ENCODE results near the gene KCNMA1.

KCNMA1 gene

DNA sequence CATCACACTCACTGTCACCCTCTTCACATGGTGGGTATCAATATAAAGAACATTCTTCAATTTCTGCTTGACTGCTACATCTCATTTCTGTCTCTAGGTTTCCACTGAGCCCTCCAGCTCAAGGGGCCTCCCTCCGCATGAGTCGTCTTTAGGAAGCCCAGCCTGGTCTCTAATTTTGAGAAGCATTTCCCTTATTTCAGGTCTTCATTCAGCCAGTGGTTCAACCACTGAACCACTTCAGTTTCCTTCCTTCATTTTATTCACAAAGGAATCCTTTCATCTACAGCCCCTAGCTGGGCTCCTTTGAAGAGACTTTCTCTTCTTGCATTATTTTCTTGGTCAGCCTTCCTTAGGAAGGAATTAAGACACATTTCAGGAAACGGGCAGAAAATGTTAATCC is 257.4 kb downstream of the KCNMA1 start:
- H3K9me3 ChIP-seq (ENCODE audit: low read length), result no peaks in the 10 kb centered on the region
- H3K27me3 ChIP-seq (ENCODE audit: insufficient read depth, low read length), result no peaks in the 10 kb centered on the region
- H3K36me3 ChIP-seq (ENCODE audit: insufficient read depth, low read length), result no peaks in the 10 kb centered on the region
- no peaks in the 10 kb centered on the region for H3K4me1 ChIP-seq (ENCODE audit: insufficient read depth, low read length)
- no peak overlapping the region for H2AFZ ChIP-seq (ENCODE audit: low read depth, low read length)
- H3K4me3 ChIP-seq (ENCODE audit: low read length), result no peak overlapping the region

DNA sequence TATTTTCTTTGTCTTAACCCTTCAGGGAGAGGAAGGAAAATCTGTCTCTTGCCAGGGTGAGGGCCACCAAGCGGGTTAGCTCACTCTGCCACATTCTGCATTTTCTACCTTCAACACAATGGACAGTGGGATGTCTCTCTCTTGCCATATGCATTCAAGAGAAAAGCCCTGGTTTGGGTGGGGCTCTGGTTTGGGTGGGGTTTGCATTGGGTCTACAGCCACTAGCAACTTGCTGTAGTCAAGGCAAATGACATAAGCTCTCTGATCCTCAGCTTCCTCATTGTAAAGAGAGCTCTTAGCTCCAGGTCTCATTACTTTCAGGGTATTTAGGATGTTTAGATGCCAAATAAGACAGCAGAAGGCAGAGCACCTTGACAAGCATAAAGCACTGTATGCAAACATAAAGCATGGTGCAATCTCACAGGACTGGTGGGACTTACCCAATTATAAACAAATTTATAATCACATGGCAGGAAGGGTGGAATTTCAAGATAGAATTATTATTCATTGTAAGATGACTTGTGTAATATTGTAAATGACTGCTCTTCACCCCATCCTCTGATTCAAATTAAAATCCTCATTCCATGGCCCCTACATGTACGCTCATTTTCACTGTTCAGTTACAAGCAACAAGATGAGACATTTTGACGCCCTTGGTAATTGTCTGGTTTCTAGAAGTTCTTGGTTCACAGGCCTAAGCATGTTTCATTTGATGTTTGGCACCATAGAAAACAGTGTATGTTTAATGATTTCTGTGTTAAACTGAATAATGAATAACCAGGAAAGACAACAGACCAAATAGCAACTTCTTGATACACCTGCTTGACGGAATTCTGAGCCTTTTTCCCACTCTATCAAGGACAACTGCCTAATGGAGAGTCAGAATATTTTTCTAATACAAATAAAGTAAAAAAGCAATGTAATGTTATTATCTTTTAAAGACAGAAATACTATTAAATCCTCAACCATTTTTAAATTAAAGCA is 258.9 kb downstream of the KCNMA1 start:
- no peaks in the 10 kb centered on the region for H3K9me3 ChIP-seq (ENCODE audit: low read length)
- no peak overlapping the region for H2AFZ ChIP-seq (ENCODE audit: low read depth, low read length)
- H3K4me1 ChIP-seq (ENCODE audit: insufficient read depth, low read length), result no peaks in the 10 kb centered on the region
- no peaks in the 10 kb centered on the region for H3K27me3 ChIP-seq (ENCODE audit: insufficient read depth, low read length)
- no peaks in the 10 kb centered on the region for H3K36me3 ChIP-seq (ENCODE audit: insufficient read depth, low read length)
- H3K4me3 ChIP-seq (ENCODE audit: low read length), result no peak overlapping the region

DNA sequence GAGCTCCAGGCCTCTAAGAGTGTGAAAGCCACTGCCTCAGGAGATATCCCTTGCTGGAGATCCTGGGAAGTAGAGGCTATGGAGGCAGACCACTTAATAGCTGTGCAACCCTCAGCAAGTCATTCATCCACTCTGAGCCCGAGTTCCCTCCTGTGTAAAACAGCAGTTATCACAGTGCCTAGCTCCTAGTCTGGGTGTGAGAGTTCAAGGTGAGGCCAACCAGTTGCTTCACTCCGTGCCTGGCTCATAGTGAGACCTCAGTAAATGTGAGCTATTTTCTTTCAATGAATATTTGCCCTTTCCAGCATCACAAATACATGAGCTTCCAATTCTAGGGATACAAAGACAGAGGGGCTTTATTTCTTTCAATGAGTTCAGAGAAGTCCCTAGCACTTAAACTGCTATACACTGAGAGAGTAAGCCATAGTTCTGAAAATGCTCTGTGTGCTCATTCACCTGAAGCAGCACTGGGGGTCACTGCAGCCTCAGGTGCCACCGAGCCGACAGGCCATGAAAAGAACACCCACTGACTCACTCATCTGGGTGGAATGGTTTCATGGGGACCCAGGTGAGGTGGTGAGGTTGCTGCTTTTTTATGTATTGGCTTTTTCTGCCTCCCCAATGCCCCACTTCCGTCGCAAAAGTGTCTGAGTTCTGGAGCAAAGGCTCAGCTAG is 259.8 kb downstream of the KCNMA1 start:
- H3K4me3 ChIP-seq (ENCODE audit: low read length), result no peak overlapping the region
- no peak overlapping the region for H2AFZ ChIP-seq (ENCODE audit: low read depth, low read length)
- no peaks in the 10 kb centered on the region for H3K4me1 ChIP-seq (ENCODE audit: insufficient read depth, low read length)
- H3K9me3 ChIP-seq (ENCODE audit: low read length), result no peaks in the 10 kb centered on the region
- H3K36me3 ChIP-seq (ENCODE audit: insufficient read depth, low read length), result no peaks in the 10 kb centered on the region
- no peaks in the 10 kb centered on the region for H3K27me3 ChIP-seq (ENCODE audit: insufficient read depth, low read length)

GRCh38 chr10:77377034-77377433 is 260.6 kb downstream of the KCNMA1 start:
- Histone ChIP-seq H3K4me3 (ENCODE audit: low read length) (no peak overlapping the region), H2AFZ (ENCODE audit: low read depth, low read length) (no peak overlapping the region), H3K27me3 (ENCODE audit: insufficient read depth, low read length) (no peaks in the 10 kb centered on the region), H3K9me3 (ENCODE audit: low read length) (no peaks in the 10 kb centered on the region), H3K36me3 (ENCODE audit: insufficient read depth, low read length) (no peaks in the 10 kb centered on the region), H3K4me1 (ENCODE audit: insufficient read depth, low read length) (no peaks in the 10 kb centered on the region)

DNA sequence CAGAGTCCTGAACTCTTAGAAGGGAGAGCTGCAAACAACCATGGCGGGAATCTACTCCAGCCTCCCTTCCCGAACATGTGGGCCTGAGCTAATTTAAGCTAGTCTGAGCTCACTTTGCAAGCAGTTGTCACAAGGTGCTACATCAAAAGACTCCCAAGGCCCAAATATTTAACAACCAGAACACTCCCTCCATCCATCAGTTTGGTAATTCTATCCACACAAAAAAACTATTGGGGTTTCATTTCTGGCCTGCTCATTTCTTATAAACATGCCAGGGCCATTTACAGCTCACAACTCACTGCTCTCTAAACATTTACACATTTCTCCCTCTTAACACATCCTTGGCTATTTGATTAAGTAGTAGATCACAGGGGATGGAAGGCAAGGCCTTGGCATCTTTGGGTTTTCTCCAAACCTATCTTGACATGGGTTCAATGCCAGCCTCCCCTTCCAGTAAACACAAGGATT is 263.4 kb downstream of the KCNMA1 start:
- no peak overlapping the region for H3K4me3 ChIP-seq (ENCODE audit: low read length)
- no peaks in the 10 kb centered on the region for H3K27me3 ChIP-seq (ENCODE audit: insufficient read depth, low read length)
- H2AFZ ChIP-seq (ENCODE audit: low read depth, low read length), result no peak overlapping the region
- H3K36me3 ChIP-seq (ENCODE audit: insufficient read depth, low read length), result no peaks in the 10 kb centered on the region
- no peaks in the 10 kb centered on the region for H3K4me1 ChIP-seq (ENCODE audit: insufficient read depth, low read length)
- no peaks in the 10 kb centered on the region for H3K9me3 ChIP-seq (ENCODE audit: low read length)

GRCh38 chr10:77371848-77372799 is 265.5 kb downstream of the KCNMA1 start:
- Histone ChIP-seq H3K4me3 (ENCODE audit: low read length) (no peak overlapping the region), H3K4me1 (ENCODE audit: insufficient read depth, low read length) (no peaks in the 10 kb centered on the region), H2AFZ (ENCODE audit: low read depth, low read length) (no peak overlapping the region), H3K36me3 (ENCODE audit: insufficient read depth, low read length) (no peaks in the 10 kb centered on the region), H3K9me3 (ENCODE audit: low read length) (no peaks in the 10 kb centered on the region), H3K27me3 (ENCODE audit: insufficient read depth, low read length) (no peaks in the 10 kb centered on the region)

DNA sequence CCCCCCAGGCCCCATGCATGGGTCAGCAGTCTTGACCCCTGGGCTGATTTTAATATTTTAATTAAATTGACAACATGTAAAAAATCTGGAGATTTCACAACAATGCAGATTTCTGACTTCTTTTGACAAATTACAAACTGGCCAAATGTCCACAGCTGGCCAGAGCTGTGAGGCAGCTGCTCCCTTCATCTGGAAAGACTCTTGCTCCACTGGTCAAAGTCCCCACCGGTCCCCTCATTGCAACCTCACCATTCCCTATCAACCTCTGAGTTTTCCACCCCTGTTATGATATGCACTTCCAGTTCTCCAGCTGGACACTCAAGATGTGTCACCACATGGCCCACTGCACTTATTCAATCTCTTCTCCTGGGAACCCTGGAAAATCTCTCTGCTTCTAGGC is 266.2 kb downstream of the KCNMA1 start:
- Histone ChIP-seq H3K4me1 (ENCODE audit: insufficient read depth, low read length) (no peaks in the 10 kb centered on the region), H2AFZ (ENCODE audit: low read depth, low read length) (no peak overlapping the region), H3K4me3 (ENCODE audit: low read length) (no peak overlapping the region), H3K36me3 (ENCODE audit: insufficient read depth, low read length) (no peaks in the 10 kb centered on the region), H3K9me3 (ENCODE audit: low read length) (no peaks in the 10 kb centered on the region), H3K27me3 (ENCODE audit: insufficient read depth, low read length) (no peaks in the 10 kb centered on the region)

GRCh38 chr10:77368006-77368405 is 269.6 kb downstream of the KCNMA1 start:
- Histone ChIP-seq H3K27me3 (ENCODE audit: insufficient read depth, low read length) (no peaks in the 10 kb centered on the region), H2AFZ (ENCODE audit: low read depth, low read length) (no peak overlapping the region), H3K4me3 (ENCODE audit: low read length) (no peak overlapping the region), H3K9me3 (ENCODE audit: low read length) (no peaks in the 10 kb centered on the region), H3K36me3 (ENCODE audit: insufficient read depth, low read length) (no peaks in the 10 kb centered on the region), H3K4me1 (ENCODE audit: insufficient read depth, low read length) (no peaks in the 10 kb centered on the region)

DNA sequence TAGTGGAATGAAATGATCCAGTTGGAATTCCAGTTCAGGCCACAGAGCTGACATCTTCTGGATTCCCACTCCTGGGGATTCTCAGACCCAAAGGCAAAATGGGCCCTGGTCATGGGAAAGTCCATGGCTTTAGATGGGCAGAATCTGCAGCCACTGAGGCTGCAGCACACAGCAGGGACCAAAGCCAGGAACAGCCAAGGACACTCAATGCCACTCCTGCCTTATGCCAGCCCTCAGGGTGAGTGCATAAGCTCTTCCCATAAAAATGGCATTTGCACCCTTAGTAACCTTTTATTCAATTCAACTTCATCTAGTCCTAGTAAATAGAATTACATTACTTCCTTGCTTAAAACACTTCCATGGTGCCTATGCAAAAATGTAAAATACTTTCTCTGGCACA is 274.4 kb downstream of the KCNMA1 start:
- H3K4me3 ChIP-seq (ENCODE audit: low read length), result no peak overlapping the region
- H2AFZ ChIP-seq (ENCODE audit: low read depth, low read length), result no peak overlapping the region
- no peaks in the 10 kb centered on the region for H3K4me1 ChIP-seq (ENCODE audit: insufficient read depth, low read length)
- no peaks in the 10 kb centered on the region for H3K9me3 ChIP-seq (ENCODE audit: low read length)
- H3K36me3 ChIP-seq (ENCODE audit: insufficient read depth, low read length), result no peaks in the 10 kb centered on the region
- no peaks in the 10 kb centered on the region for H3K27me3 ChIP-seq (ENCODE audit: insufficient read depth, low read length)

DNA sequence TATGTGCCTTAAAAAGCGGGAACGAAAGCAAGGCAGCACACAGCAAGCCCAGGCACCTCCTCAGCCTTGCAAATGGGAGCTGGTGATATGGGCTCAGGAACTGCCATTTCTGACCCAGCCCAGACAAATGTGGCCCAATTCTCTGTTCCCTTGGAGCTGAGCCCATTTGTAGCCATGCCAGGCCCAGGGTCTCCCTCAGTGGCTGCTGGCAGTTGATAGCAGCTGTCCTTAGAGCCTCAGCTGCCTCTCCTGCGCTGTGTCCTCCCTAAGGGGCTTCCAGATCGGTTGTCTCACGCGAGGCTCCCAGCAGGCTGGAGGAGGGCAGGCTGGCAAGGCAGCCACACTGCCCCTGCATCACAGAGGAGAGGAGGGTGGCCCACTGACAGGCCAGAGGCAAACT is 275.8 kb downstream of the KCNMA1 start:
- Histone ChIP-seq H3K36me3 (ENCODE audit: insufficient read depth, low read length) (no peaks in the 10 kb centered on the region), H2AFZ (ENCODE audit: low read depth, low read length) (no peak overlapping the region)

DNA sequence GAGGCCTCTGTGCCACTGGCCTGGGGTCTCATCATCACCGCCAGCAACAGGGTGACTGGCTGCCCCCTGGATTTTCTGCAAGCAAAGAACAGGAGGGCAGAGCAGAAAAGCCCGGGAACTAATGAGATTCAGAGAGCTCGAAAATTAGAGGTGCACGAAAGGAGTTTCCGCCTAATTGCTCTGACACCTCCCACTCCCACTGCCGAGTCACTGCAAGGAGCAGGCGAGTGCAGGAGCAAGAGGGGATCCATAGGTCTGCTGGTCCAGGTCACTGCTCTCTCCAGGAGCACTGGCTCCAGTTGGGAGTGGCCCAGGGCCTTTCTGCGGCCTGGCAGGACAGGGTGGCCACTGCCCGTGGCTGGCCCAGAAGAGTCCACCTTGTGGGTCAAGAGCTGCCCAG is 276.2 kb downstream of the KCNMA1 start:
- no peaks in the 10 kb centered on the region for H3K4me1 ChIP-seq (ENCODE audit: insufficient read depth, low read length)
- no peaks in the 10 kb centered on the region for H3K27me3 ChIP-seq (ENCODE audit: insufficient read depth, low read length)
- H2AFZ ChIP-seq (ENCODE audit: low read depth, low read length), result no peak overlapping the region
- no peaks in the 10 kb centered on the region for H3K9me3 ChIP-seq (ENCODE audit: low read length)
- H3K4me3 ChIP-seq (ENCODE audit: low read length), result no peak overlapping the region
- no peaks in the 10 kb centered on the region for H3K36me3 ChIP-seq (ENCODE audit: insufficient read depth, low read length)

More for the DNA sequence above, 275.8 kb downstream of the KCNMA1 start:
- Histone ChIP-seq H3K4me1 (ENCODE audit: insufficient read depth, low read length) (no peaks in the 10 kb centered on the region), H3K9me3 (ENCODE audit: low read length) (no peaks in the 10 kb centered on the region), H3K4me3 (ENCODE audit: low read length) (no peak overlapping the region), H3K27me3 (ENCODE audit: insufficient read depth, low read length) (no peaks in the 10 kb centered on the region)

- Histone ChIP-seq H3K27me3 (ENCODE audit: insufficient read depth, low read length) (no peaks in the 10 kb centered on the region), H3K36me3 (ENCODE audit: insufficient read depth, low read length) (no peaks in the 10 kb centered on the region), H2AFZ (ENCODE audit: low read depth, low read length) (no peak overlapping the region), H3K4me1 (ENCODE audit: insufficient read depth, low read length) (no peaks in the 10 kb centered on the region), H3K4me3 (ENCODE audit: low read length) (no peak overlapping the region), H3K9me3 (ENCODE audit: low read length) (no peaks in the 10 kb centered on the region)
Observed at GRCh38 chr10:77360835-77361234, 276.8 kb downstream of the KCNMA1 start.
